HG03108 (cell line): ENCODE results near the gene TMEM238.
"Not testable (repeated sequence)": the region's sequence is repeated elsewhere in the genome, so short reads cannot be mapped to it uniquely, and the experiment has no call there.

Experiments used
- ATAC-seq: cut with Tn5 transposase; IDR thresholded peaks from one replicate; pipeline ENCODE4 v1.9.1; 2021; ENCODE audit warnings: moderate library complexity; ENCODE audit not compliant: unreplicated experiment

TMEM238 gene

GRCh38 chr19:55341595-55342531, 42.2 kb downstream of the TMEM238 start:
- no peak for ATAC-seq

GRCh38 chr19:55341171-55341588, 42.9 kb downstream of the TMEM238 start:
- ATAC-seq: no peak

GRCh38 chr19:55340784-55341147, 43.3 kb downstream of the TMEM238 start:
- ATAC-seq: no peak

- ATAC-seq: no peak
Measured at GRCh38 chr19:55339889-55340783, 44.0 kb downstream of the TMEM238 start.

- peak; percentile 73 for ATAC-seq
Measured at GRCh38 chr19:55339105-55339888, 44.8 kb downstream of the TMEM238 start, which contains the start of gene KMT5C. Gene KMT5C (plus strand): TSS chr19:55339876. CDS start chr19:55341937, 2,061 bp downstream.

- no peak for ATAC-seq
Measured at GRCh38 chr19:55336101-55336500, 48.0 kb downstream of the TMEM238 start.

- no peak for ATAC-seq
Measured at GRCh38 chr19:55333870-55334269, 50.2 kb downstream of the TMEM238 start.

- ATAC-seq: not testable (repeated sequence)
Measured at GRCh38 chr19:55329791-55330190, 54.3 kb downstream of the TMEM238 start.
